Subcutaneous adipose tissue (tissue), 4 donors: ENCODE measurements around the gene MYL6B. TPM values are rescaled to one million over a fixed set of nuclear protein-coding genes. Genes with fewer than 3 reads are reported as not detected.

Experiments
- total RNA-seq, 4 donors: library from RNA; depleted of rRNA; stranded (reverse); fragments of >200 nt; gene quantifications; one replicate each; pipeline ENCODE4 v1.1.0, GENCODE V29; 2016
- TF ChIP-seq, protein P1 (sequence below): fragments of 450-650 bp; IDR thresholded peaks from one replicate; pipeline ENCODE4 v1.5.1; 2016; ENCODE audit warnings: low read depth, mild to moderate bottlenecking, control low read depth, antibody characterized with exemption, moderate library complexity

The MYL6B gene
- total RNA-seq, 4 donors from 2014 or later: 12.2 to 36.0 (median 24.7) TPM

DNA sequence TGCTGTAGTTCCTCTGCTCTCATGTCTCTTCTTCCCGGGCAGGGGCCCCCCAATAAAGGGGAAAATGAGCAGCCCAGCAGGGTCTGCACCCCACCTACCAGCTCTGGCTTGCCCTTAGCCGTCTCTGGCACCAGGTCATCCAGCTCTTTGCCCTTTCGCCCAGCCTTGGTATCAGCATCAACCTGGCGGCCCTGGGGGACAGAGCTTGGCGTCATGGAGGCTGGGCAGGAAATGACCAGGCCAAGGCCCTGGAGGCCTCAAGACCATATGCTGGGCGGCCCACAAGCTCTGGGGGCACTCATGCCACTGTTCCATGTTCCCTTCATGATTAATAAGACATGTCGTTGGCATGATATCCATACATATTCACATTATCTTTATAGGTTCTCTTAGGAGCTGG lies 20.5 kb downstream of the MYL6B start:
- TF ChIP-seq, protein P1, sequence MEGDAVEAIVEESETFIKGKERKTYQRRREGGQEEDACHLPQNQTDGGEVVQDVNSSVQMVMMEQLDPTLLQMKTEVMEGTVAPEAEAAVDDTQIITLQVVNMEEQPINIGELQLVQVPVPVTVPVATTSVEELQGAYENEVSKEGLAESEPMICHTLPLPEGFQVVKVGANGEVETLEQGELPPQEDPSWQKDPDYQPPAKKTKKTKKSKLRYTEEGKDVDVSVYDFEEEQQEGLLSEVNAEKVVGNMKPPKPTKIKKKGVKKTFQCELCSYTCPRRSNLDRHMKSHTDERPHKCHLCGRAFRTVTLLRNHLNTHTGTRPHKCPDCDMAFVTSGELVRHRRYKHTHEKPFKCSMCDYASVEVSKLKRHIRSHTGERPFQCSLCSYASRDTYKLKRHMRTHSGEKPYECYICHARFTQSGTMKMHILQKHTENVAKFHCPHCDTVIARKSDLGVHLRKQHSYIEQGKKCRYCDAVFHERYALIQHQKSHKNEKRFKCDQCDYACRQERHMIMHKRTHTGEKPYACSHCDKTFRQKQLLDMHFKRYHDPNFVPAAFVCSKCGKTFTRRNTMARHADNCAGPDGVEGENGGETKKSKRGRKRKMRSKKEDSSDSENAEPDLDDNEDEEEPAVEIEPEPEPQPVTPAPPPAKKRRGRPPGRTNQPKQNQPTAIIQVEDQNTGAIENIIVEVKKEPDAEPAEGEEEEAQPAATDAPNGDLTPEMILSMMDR: no peak

DNA sequence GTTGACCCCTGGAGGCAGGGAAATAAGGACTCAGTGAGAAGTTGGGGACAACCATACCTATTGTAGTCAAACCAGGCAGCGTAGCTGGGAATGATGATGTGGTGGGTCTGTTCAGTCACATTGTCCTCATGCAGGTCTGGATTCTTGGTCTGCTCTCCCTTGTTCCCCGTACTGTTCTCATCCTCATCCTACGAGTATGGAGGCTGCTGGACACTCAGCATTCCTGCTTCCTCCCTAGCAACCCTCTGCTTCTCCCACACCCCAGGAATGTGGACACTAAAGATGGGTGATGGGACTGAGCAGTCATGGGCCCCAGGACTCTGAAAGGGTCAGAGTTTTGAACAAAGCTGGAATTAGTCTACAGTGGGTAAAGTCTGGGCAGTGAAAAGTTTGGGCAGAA lies 26.0 kb downstream of the MYL6B start:
- TF ChIP-seq, protein P1: no peak

DNA sequence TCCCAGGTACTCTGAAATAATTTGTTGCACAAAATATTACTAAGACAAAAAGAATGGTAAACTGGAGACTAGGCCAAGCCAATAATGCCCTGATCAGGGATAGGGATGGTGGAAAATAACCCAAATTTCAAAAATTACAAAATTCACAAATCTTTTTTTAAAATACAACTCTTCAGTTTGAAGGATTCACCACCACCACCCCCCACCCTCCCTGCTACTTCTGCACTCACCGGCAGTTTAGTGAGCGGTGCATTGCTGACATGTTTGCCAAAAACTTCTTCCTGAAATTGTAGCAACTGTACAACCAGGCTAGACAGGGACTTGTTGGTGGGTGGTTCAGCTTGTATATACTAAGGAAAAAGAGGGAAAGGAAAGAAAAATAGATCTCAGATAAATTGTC lies 34.6 kb downstream of the MYL6B start:
- TF ChIP-seq, protein P1: no peak

DNA sequence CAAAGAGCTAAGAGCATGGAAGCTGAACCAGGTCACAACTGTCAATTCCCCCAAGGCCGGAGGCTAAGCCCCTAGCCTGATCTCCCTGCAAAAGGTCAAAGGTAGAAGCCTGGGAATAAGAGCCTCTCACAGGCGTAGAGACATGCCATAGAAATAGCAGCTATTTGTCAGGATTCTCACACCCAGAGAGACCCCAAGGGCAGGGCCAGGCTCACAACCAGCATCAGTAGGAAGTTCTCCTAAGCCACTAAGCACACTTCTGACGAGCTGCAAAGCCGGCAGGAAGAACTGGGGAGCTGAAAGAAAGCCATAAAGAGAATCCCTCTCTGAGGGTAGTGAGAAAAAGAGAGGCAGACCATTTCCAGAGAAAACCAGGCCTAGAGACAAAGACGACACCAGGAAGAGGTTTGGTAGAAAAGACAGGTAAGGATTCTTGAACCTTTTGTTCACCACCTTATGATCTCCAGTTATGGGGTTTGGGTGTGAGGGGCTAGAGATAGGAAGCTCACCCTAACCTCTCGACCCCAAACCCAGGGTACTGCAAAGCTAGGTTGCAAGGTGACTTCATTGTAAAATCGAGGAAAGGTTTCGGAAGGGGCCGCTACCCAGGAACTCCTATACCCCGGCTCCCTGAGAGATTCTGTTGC lies 35.9 kb downstream of the MYL6B start:
- TF ChIP-seq, protein P1: no peak

DNA sequence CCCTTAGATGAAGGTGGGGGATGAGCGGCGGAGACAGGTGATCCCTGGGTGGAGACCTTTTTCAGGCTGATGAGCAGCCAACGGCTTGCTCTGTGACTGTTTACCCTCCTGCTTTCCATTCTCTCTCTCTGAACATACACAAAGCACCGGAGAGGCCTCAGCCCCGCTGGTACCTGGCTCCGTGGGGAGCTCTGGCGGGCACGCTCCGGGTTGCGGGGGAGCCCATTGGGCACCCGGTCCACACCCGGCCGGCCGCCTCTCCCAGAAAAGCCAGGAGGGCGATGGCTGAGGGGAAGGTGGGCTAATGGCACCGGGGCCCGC lies 36.4 kb downstream of the MYL6B start:
- TF ChIP-seq, protein P1: no peak

DNA sequence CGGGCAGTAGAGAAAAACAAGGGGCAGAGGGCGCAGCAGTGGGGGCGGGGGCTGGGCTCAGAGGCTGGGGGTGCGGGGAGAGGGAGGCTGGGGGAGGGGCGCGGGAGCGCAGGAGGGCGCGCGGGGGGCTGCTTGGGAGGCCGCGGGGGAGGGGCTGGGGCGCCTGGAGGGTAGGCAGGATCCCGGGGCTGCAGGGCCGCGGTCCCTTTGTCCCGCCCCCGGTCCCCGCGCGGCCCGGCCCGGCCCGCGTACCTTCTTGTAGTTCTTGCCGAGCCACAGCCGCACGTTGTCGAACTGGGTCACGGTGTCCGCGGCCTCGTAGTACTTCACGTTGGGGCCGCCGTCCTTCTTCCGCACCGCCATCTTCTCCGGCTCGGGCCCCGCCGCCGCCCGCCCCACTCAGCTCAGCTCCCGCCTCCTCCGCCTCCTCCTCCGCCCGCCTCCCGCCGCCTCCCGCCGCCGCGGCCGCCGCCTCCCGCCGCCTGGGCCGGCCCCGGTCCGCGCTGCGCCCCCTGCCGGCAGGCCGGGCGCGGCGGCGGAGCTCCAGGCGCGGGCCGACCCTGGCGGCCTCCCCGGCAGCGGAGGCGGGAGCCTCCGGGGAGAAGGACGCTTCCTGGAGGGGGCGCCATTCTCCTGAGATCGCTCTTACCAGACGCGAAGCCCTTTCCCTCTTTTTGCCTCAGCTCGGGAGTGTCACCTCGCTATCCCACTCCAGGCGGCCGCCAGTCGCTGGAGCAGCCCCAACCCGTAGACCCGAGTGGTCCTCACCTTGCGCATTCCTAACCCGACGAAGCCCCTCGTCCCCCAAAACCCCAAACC lies 36.9 kb downstream of the MYL6B start, which contains the start of gene SMARCC2:
TSS of gene SMARCC2 (minus strand) at position 385 of the 819 bp plus-strand sequence. CDS start at position 363, 22 bp downstream.
- TF ChIP-seq, protein P1: no peak

DNA sequence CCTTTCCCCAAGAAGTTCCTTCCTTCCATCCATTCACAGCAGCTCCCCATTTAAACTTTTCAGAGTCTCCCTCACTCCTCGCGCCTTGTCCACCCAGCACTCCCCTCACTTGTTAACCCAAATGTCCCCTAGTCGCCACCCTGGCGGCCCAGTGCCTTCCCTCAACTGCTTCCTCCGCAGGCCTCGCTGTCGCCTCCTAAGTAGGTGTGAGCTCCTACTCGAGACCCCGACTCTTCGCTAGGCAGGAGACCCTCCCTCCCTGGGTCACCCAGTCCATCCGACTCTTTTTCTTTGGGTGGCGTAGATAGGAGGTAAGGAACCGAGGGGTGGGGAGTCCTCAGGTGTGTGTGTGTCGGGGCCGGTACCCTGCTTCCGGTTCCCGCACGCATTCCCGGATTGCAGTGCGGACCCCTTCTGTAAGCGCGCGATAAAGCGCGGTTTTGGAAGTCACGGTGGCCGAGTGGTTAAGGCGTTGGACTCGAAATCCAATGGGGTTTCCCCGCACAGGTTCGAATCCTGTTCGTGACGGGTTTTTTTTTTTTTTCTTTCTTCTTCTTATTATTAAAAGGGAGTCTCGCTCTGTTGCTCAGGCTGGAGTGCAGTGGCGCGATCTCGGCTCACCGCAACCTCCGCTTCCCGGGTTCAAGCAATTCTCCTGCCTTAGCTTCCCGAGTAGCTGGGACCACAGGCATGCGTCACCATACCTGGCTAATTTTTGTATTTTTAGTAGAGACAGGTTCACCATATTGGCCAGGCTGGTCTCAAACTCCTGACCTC lies 37.7 kb downstream of the MYL6B start:
- TF ChIP-seq, protein P1: no peak
